SK-N-SH (cell line): ENCODE results near the gene DOCK3. TPM values are rescaled to one million over a fixed set of nuclear protein-coding genes. Genes with fewer than 3 reads are reported as not detected.

Experiments
- CTCF ChIA-PET: fragments of 300-600, 350-600 bp; formaldehyde crosslinking; extraction: SDS; loops from one replicate; lab custom pipeline; 2021; lab: Yijun Ruan, JAX
- POLR2A ChIA-PET: fragments of 350-600 bp; sonication (Branson Sonifier 250); formaldehyde crosslinking; extraction: SDS; loops from one replicate; lab custom pipeline; 2020; ENCODE audit warnings: antibody characterized with exemption, inconsistent platforms; lab: Yijun Ruan, JAX
- DNase-seq: peaks from one replicate; pipeline ENCODE4 v3.0.0; 2012
- H2AFZ ChIP-seq: fragments of 200-600 bp; sonication (generic); 2 replicates; pipeline ENCODE4 v1.8.1; 2016; ENCODE audit warnings: antibody characterized with exemption, mild to moderate bottlenecking, low read depth
- H3F3A ChIP-seq: fragments of 200-600 bp; sonication (generic); replicated peaks from 2 replicates; pipeline ENCODE3; 2016; ENCODE audit warnings: antibody characterized with exemption, mild to moderate bottlenecking; ENCODE audit not compliant: insufficient read depth
- H3K27ac ChIP-seq, 2 experiments: fragments of 200-500 bp in 1 of 2; fragments of 200-600 bp in 1 of 2; sonication (Bioruptor generic) in 1 of 2; sonication (generic), shearing (Covaris generic) in 1 of 2; 2 replicates each; pipeline versions ENCODE4 v1.5.1 to v1.6.1; 2014 to 2016; ENCODE audit warnings: low read depth in 2 of 2, inconsistent platforms in 1 of 2, low read length in 1 of 2, mild to moderate bottlenecking in 1 of 2, mixed read lengths in 1 of 2
- H3K27me3 ChIP-seq: fragments of 200-600 bp; sonication (generic), shearing (Covaris generic); 2 replicates; pipeline ENCODE4 v1.6.1; 2016; ENCODE audit warnings: mixed run types; ENCODE audit not compliant: insufficient read depth
- H3K36me3 ChIP-seq, 2 experiments: fragments of 200-500 bp in 1 of 2; fragments of 200-600 bp in 1 of 2; sonication (Bioruptor generic) in 1 of 2; sonication (generic) in 1 of 2; replicated peaks in 1 of 2; 2 replicates each; pipeline versions ENCODE3 to v1.5.1; 2014 to 2016; ENCODE audit warnings: low read length in 1 of 2, mild to moderate bottlenecking in 1 of 2; ENCODE audit not compliant: insufficient read depth in 2 of 2, control insufficient read depth in 1 of 2
- H3K4me1 ChIP-seq, 2 experiments: fragments of 200-500 bp in 1 of 2; fragments of 200-600 bp in 1 of 2; sonication (Bioruptor generic) in 1 of 2; sonication (generic), shearing (Covaris generic) in 1 of 2; 2 replicates each; pipeline versions ENCODE4 v1.5.1 to v1.6.1; 2014 to 2016; ENCODE audit warnings: low read depth in 1 of 2, low read length in 1 of 2, mixed run types in 1 of 2; ENCODE audit not compliant: insufficient read depth in 2 of 2, control insufficient read depth in 1 of 2
- H3K4me2 ChIP-seq: fragments of 200-600 bp; sonication (generic), shearing (Covaris generic); 2 replicates; pipeline ENCODE4 v1.6.1; 2017; ENCODE audit warnings: mixed run types
- H3K4me3 ChIP-seq, 2 experiments: fragments of 200-500 bp in 1 of 2; fragments of 200-600 bp in 1 of 2; sonication (Bioruptor generic) in 1 of 2; sonication (generic), shearing (Covaris generic) in 1 of 2; 2 replicates each; pipeline versions ENCODE4 v1.5.1 to v1.8.1; 2014 to 2016; ENCODE audit warnings: low read depth in 2 of 2, inconsistent platforms in 1 of 2, low read length in 1 of 2, mild to moderate bottlenecking in 1 of 2, mixed read lengths in 1 of 2, moderate library complexity in 1 of 2
- H3K79me2 ChIP-seq: fragments of 200-600 bp; sonication (generic); 2 replicates; pipeline ENCODE4 v1.8.1; 2017; ENCODE audit warnings: mild to moderate bottlenecking; ENCODE audit not compliant: insufficient read depth
- H3K9ac ChIP-seq: fragments of 200-600 bp; sonication (generic); 2 replicates; pipeline ENCODE4 v1.6.1; 2017; ENCODE audit warnings: mixed run types
- H3K9me2 ChIP-seq: fragments of 200-600 bp; sonication (generic); 2 replicates; pipeline ENCODE4 v1.6.1; 2017; ENCODE audit warnings: mixed run types
- H3K9me3 ChIP-seq: fragments of 200-600 bp; sonication (generic); 2 replicates; pipeline ENCODE4 v1.6.1; 2017; ENCODE audit warnings: mixed run types, mild to moderate bottlenecking, moderate library complexity
- H4K20me1 ChIP-seq: fragments of 200-600 bp; sonication (generic); 2 replicates; pipeline ENCODE4 v1.6.1; 2017; ENCODE audit warnings: mild to moderate bottlenecking, mixed run types; ENCODE audit not compliant: insufficient read depth
- EP300 ChIP-seq, 2 experiments: IDR thresholded peaks; 2 replicates each; pipeline versions ENCODE4 v1.4.0 to v1.6.1; 2012; ENCODE audit warnings: borderline replicate concordance in 1 of 2, low read depth in 1 of 2, low read length in 1 of 2
- FOXM1 ChIP-seq: IDR thresholded peaks from 2 replicates; pipeline ENCODE4 v1.4.0; 2012; ENCODE audit warnings: low read depth, mild to moderate bottlenecking
- GATA2 ChIP-seq: sonication (generic); formaldehyde crosslinking; IDR thresholded peaks from 2 replicates; pipeline ENCODE4 v1.5.0; 2020; ENCODE audit warnings: mild to moderate bottlenecking, missing genetic modification reagents
- MEF2A ChIP-seq: IDR thresholded peaks from 2 replicates; pipeline ENCODE4 v1.4.0; 2012; ENCODE audit warnings: low read depth, borderline replicate concordance
- NFIC ChIP-seq: IDR thresholded peaks from 2 replicates; pipeline ENCODE4 v1.4.0; 2012; ENCODE audit warnings: borderline replicate concordance
- NRF1 ChIP-seq: IDR thresholded peaks from 2 replicates; pipeline ENCODE4 v1.6.1; 2012; ENCODE audit warnings: low read depth, mild to moderate bottlenecking, low read length
- PBX3 ChIP-seq: IDR thresholded peaks from 2 replicates; pipeline ENCODE4; 2012
- POLR2AphosphoS5 ChIP-seq: IDR thresholded peaks from 2 replicates; pipeline ENCODE4 v1.6.1; 2012; ENCODE audit warnings: low read depth, low read length
- RAD21 ChIP-seq: IDR thresholded peaks from 2 replicates; pipeline ENCODE4 v1.6.1; 2012; ENCODE audit warnings: mild to moderate bottlenecking, low read length
- RCOR1 ChIP-seq: fragments of 150-350 bp; IDR thresholded peaks from 2 replicates; pipeline ENCODE4 v1.6.1; 2017; ENCODE audit warnings: antibody characterized with exemption, low read length
- RFX5 ChIP-seq: IDR thresholded peaks from 2 replicates; pipeline ENCODE4 v1.6.1; 2012; ENCODE audit warnings: mild to moderate bottlenecking, improper control_type of control experiment, low read length
- TEAD4 ChIP-seq: IDR thresholded peaks from 2 replicates; pipeline ENCODE4 v1.4.0; 2012; ENCODE audit warnings: mild to moderate bottlenecking, borderline replicate concordance; ENCODE audit not compliant: insufficient read depth
- USF1 ChIP-seq: IDR thresholded peaks from 2 replicates; pipeline ENCODE4 v1.4.0; 2012; ENCODE audit warnings: low read depth, borderline replicate concordance
- ZBTB33 ChIP-seq: IDR thresholded peaks from 2 replicates; pipeline ENCODE4 v1.4.0; 2012; ENCODE audit warnings: low read depth, borderline replicate concordance
- WGBS: methylation state at CpG from one replicate; pipeline ENCODE4 v1.1.6; 2017; ENCODE audit warnings: low lambda C conversion rate; 5-methylcytosine and 5-hydroxymethylcytosine counted together
- polyA plus RNA-seq, 3 experiments: library from polyadenylated mRNA; depleted of rRNA; stranded (reverse); fragments of >200 nt; gene quantifications; 2 replicates each; pipeline ENCODE4 v1.2.3, GENCODE V29; 2012

The DOCK3 gene
- polyA plus RNA-seq, 1 of the 3 experiments (the other 2 are of a cell fraction): 0.05 TPM

DNA sequence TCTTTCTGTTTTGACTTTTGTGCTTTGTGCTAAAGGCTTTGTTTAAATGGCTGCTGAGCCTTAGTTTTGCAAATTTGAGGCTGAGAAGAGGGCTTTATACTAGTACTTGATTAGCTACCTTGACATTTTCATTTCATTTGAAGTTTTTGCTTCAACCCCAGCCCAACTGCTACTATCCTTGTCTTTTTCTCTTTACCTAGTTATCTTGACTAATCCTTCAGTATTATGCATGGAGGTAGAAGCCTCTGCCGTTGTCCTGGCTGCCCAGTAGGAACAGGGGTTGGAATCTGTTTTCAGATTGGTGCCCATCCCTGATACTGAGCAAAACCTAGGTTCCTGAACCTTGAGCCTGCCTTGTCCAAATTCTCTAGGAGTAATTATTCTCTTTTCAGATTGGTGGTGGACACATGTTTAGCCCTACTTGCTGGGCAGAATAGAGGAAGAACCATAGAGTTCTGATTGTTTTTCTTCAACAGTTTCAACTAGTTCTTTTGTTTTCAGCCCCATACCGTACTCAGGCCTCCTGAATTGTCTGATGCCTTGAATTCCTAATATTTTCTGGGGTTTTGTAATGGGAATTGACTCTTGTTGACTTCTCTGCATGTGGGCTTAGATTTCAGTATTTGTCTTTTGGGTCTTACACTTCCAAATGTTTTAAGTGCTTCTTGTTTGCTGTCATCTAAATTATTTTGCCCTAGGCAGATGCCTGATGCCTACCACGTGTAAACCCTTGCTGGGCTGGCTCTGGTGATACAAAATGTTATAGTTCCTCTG lies 143.2 kb downstream of the DOCK3 start:
- H3K79me2 ChIP-seq: no peaks in the 10 kb centered on the region
- DNase-seq: no peak
- POLR2A ChIA-PET: no interaction called here
- H3K4me3 ChIP-seq: no peak overlapping the region
- no peaks in the 10 kb centered on the region for H3K27me3 ChIP-seq
- no peaks in the 10 kb centered on the region for H4K20me1 ChIP-seq
- 0% methylated on average over 3 of the region's 3 CpGs for WGBS
- no peak overlapping the region for H3K27ac ChIP-seq
- TF ChIP-seq ZBTB33 (no peak), RAD21 (no peak)
- TF ChIP-seq, all 33 proteins: peak for 0
- Histone ChIP-seq H3K4me2 (no peak overlapping the region), H3K9ac (no peak overlapping the region), H3F3A (no peaks in the 10 kb centered on the region), H3K36me3 (no peaks in the 10 kb centered on the region), H3K4me1 (no peaks in the 10 kb centered on the region), H3K9me3 (no peaks in the 10 kb centered on the region), H2AFZ (no peak overlapping the region), H3K9me2 (no peaks in the 10 kb centered on the region)
- CTCF ChIA-PET: no interaction called here

- H3F3A ChIP-seq: no peaks in the 10 kb centered on the region
- H3K27me3 ChIP-seq: no peaks in the 10 kb centered on the region
- no peak overlapping the region for H2AFZ ChIP-seq
- 54% methylated on average over 5 of the region's 5 CpGs for WGBS
- DNase-seq: no peak
- H3K4me1 ChIP-seq: no peaks in the 10 kb centered on the region
- no peaks in the 10 kb centered on the region for H3K9me3 ChIP-seq
- H3K9me2 ChIP-seq: no peaks in the 10 kb centered on the region
- no peak overlapping the region for H3K27ac ChIP-seq
- no peaks in the 10 kb centered on the region for H3K36me3 ChIP-seq
- H4K20me1 ChIP-seq: no peaks in the 10 kb centered on the region
- TF ChIP-seq PBX3: no peak
- no peak for TF ChIP-seq RCOR1
- TF ChIP-seq GATA2 (CRISPR knock-in tag): no peak
- TF ChIP-seq USF1: no peak
- TF ChIP-seq TEAD4: no peak
- no peak for TF ChIP-seq NRF1
- TF ChIP-seq FOXM1: no peak
- no peak for TF ChIP-seq RFX5
- TF ChIP-seq EP300 (IDR thresholded peaks at IDR 0.05; ENCODE audit: borderline replicate concordance in 1 of 2, low read depth in 1 of 2, low read length in 1 of 2): no peak
- no peak for TF ChIP-seq NFIC
- no peak for TF ChIP-seq MEF2A
- no peak for TF ChIP-seq POLR2AphosphoS5
- H3K4me2 ChIP-seq: no peak overlapping the region
- H3K79me2 ChIP-seq: no peaks in the 10 kb centered on the region
- ChIA-PET CTCF (no interaction called here), POLR2A (no interaction called here)
- no peak overlapping the region for H3K4me3 ChIP-seq
- no peak overlapping the region for H3K9ac ChIP-seq
These were observed 145.2 kb downstream of the DOCK3 start for GRCh38 chr3:50819882-50820281.
